ENCODE measurements around the gene UTF1. TPM values are rescaled to one million over a fixed set of nuclear protein-coding genes. Genes with fewer than 3 reads are reported as not detected.
"Not testable (repeated sequence)": the region's sequence is repeated elsewhere in the genome, so short reads cannot be mapped to it uniquely, and the experiment has no call there.

Gene UTF1
- total RNA-seq, 1 donor from 2014 or later: not detected

GRCh38 chr10:133208466-133208865 lies 21.6 kb upstream of the UTF1 start:
- intact Hi-C loops (cut with micrococcal nuclease): no loop called here

GRCh38 chr10:133209117-133209516 lies 20.9 kb upstream of the UTF1 start:
- intact Hi-C loops (cut with micrococcal nuclease): no loop called here

- intact Hi-C loops (cut with micrococcal nuclease): no loop called here
Observed at GRCh38 chr10:133209641-133210040, 20.4 kb upstream of the UTF1 start.

GRCh38 chr10:133210398-133211140 lies 19.4 kb upstream of the UTF1 start:
- intact Hi-C loops (cut with micrococcal nuclease): no loop called here

- intact Hi-C loops (cut with micrococcal nuclease): no loop called here
Observed at GRCh38 chr10:133211141-133211830, 18.7 kb upstream of the UTF1 start.

- intact Hi-C loops (cut with micrococcal nuclease): no loop called here
Observed at GRCh38 chr10:133211959-133212852, 17.8 kb upstream of the UTF1 start.

GRCh38 chr10:133212853-133213494 lies 17.0 kb upstream of the UTF1 start:
- intact Hi-C loops (cut with micrococcal nuclease): no loop called here

- intact Hi-C loops (cut with micrococcal nuclease): no loop called here
Observed at GRCh38 chr10:133213641-133214467, 16.2 kb upstream of the UTF1 start.

- intact Hi-C loops (cut with micrococcal nuclease): no loop called here
Observed at GRCh38 chr10:133214468-133215410, 15.3 kb upstream of the UTF1 start.

- intact Hi-C loops (cut with micrococcal nuclease): no loop called here
Observed at GRCh38 chr10:133215586-133215985, 14.4 kb upstream of the UTF1 start.

- intact Hi-C loops (cut with micrococcal nuclease): no loop called here
Observed at GRCh38 chr10:133216776-133217175, 13.2 kb upstream of the UTF1 start.

- intact Hi-C loops (cut with micrococcal nuclease): no loop called here
Observed at GRCh38 chr10:133217800-133218589, 12.0 kb upstream of the UTF1 start.

- intact Hi-C loops (cut with micrococcal nuclease): no loop called here
Observed at GRCh38 chr10:133218891-133219290, 11.1 kb upstream of the UTF1 start.

- intact Hi-C loops (cut with micrococcal nuclease): no loop called here
Observed at GRCh38 chr10:133219782-133220181, 10.2 kb upstream of the UTF1 start.

- intact Hi-C loops (cut with micrococcal nuclease): no loop called here
Observed at GRCh38 chr10:133221331-133221730, 8.7 kb upstream of the UTF1 start.

GRCh38 chr10:133221756-133222155 lies 8.3 kb upstream of the UTF1 start:
- intact Hi-C loops (cut with micrococcal nuclease): not testable (repeated sequence)

- intact Hi-C loops (cut with micrococcal nuclease): no loop called here
Observed at GRCh38 chr10:133224076-133224475, 5.9 kb upstream of the UTF1 start.

- intact Hi-C loops (cut with micrococcal nuclease): no loop called here
Observed at GRCh38 chr10:133224756-133225372, 5.2 kb upstream of the UTF1 start.

Measured in T-helper 1 cell treated with Interleukin-12 subunit alpha and Interleukin-12 subunit beta and Interleukin-4 antibody, amounts not matched to agents 30 ng/mL and 1 ng/mL, for 36 hours (primary cell).